ENCODE results near the gene BPIFB3.

- TF ChIP-seq POLR2A (IDR thresholded peaks at IDR 0.05) (no peak), CTCF (IDR thresholded peaks at IDR 0.05) (no peak)
Measured at GRCh38 chr20:33033381-33033780, 20.3 kb upstream of the BPIFB3 start.

All from suprapubic skin (tissue), 3 donors.